Heart right ventricle (tissue), 16 donors: ENCODE results near the gene SYNE3. TPM values are rescaled to one million over a fixed set of nuclear protein-coding genes. Genes with fewer than 3 reads are reported as not detected.

ENCODE experiments used
- ATAC-seq, 8 donors: fragments of 200-7000 bp; cut with Tn5 transposase; one replicate each; pipeline ENCODE4 v1.9.1; 2020; ENCODE audit warnings: mild to moderate bottlenecking in 8 of 8, moderate library complexity in 8 of 8, moderate number of reproducible peaks in 1 of 8
- DNase-seq, 2 donors: peaks; one replicate each; pipeline ENCODE4 v3.0.0-alpha.2; 2020
- H3K27ac ChIP-seq, 10 donors: fragments of 200-600 bp; sonication (generic) in 2 of 10; one replicate each; pipeline versions ENCODE4 v1.5.0 to v1.8.0; 2020 to 2022; ENCODE audit warnings: mild to moderate bottlenecking in 3 of 10
- H3K27me3 ChIP-seq, 7 donors: fragments of 200-600 bp; one replicate each; pipeline ENCODE4 v1.8.0; 2021 to 2022; ENCODE audit warnings: mild to moderate bottlenecking in 2 of 7
- H3K36me3 ChIP-seq, 9 donors: fragments of 200-600 bp; sonication (generic) in 1 of 9; one replicate each; pipeline versions ENCODE4 v1.5.0 to v1.8.0; 2020 to 2022; ENCODE audit warnings: mild to moderate bottlenecking in 2 of 9
- H3K4me1 ChIP-seq, 9 donors: fragments of 200-600 bp; sonication (generic) in 1 of 9; one replicate each; pipeline versions ENCODE4 v1.5.0 to v1.8.0; 2020 to 2022; ENCODE audit warnings: mild to moderate bottlenecking in 4 of 9
- H3K4me3 ChIP-seq, 10 donors: fragments of 200-600 bp; sonication (generic) in 2 of 10; one replicate each; pipeline versions ENCODE4 v1.5.0 to v1.8.0; 2020 to 2022; ENCODE audit warnings: mild to moderate bottlenecking in 7 of 10, moderate library complexity in 2 of 10
- H3K9me3 ChIP-seq, 11 donors: fragments of 200-600 bp in 10 of 11; sonication (generic) in 2 of 11; one replicate each; pipeline versions ENCODE4 v1.5.0 to v1.8.0; 2013 to 2022; ENCODE audit warnings: mild to moderate bottlenecking in 2 of 11, control low read depth in 1 of 11, moderate library complexity in 1 of 11
- WGBS, 2 donors: extraction: QIAGEN DNeasy Blood & Tissue Kit; methylation state at CpG; one replicate each; pipeline ENCODE4 v1.1.7; 2013; ENCODE audit warnings: inconsistent platforms in 1 of 2; 5-methylcytosine and 5-hydroxymethylcytosine counted together
- intact Hi-C, 10 donors: fragments of 100-400 bp; cut with DNase I; formaldehyde crosslinking; loops; one replicate each; pipeline versions ENCODE4 v1.11.1 to v1.14.2; 2022
- polyA plus RNA-seq, 2 donors: library from polyadenylated mRNA; stranded (reverse); fragments of 200-250 nt; gene quantifications; one replicate each; pipeline ENCODE4 v1.2.3, GENCODE V29; 2013
- total RNA-seq, 10 donors: library from RNA; stranded (reverse); fragmentation: NEBNext Ultra II Directional in 3 of 10; extraction: Animal tissue kit (Norgen Biotek cat#: 25700) in 3 of 10; gene quantifications; one replicate each; pipeline versions ENCODE4 v1.2.1 to v1.2.4, GENCODE V29; 2021 to 2023
- TF ChIP-seq, protein P1 (sequence below), 9 donors: fragments of 200-600 bp; sonication (generic) in 2 of 9; IDR thresholded peaks; one replicate each; pipeline versions ENCODE4 v1.5.0 to v1.8.0; 2021 to 2022; ENCODE audit warnings: antibody characterized with exemption in 9 of 9, mild to moderate bottlenecking in 5 of 9, moderate library complexity in 1 of 9
- donor health status: Arrhythmogenic right ventricular cardiomyopathy.
- donor health status: ischemic (EF 13 %, LVEDD 7.1; RV severe dilation, severe dysfunction).
- donor health status: healthy with polysubstance abuse.
- donor health status: DM: no; HTN: yes; CAD: no.
- donor health status: DM: no; HTN: no; CAD: no.
- donor health status: ischemic (EF 25% LVEDD 6.9; RV normal size, moderate dysfunction).
- donor health status: ischemic (EF 25% LVEDD 5.7; RV mildly dilated, moderate dysfunction).
- donor health status: healthy.
- donor health status: DM: yes; HTN: yes; CAD: no.
- donor health status: Ischemic cardiomyopathy.
- donor health status: ischemic (EF 35%, LVEDD 5.7; RV mildly dilated, moderate dysfunction).
- donor health status: nonischemic (EF 11% LVEDD 7.7; RV severe dilation, severe dysfunction).
- donor health status: DM: yes; HTN: yes; CAD: no.
- donor health status: PGD.
- donor health status: ischemic (EF 29% LVEDD 5.4; RV normal size, mild dysfunction).
- donor health status: nonischemic (EF 23%, LVEDD 6.1; RV moderate dilation, normal function).

Gene SYNE3
- total and polyA plus RNA-seq, 12 donors: 1.5 to 15.4 (median 8.8) TPM

DNA sequence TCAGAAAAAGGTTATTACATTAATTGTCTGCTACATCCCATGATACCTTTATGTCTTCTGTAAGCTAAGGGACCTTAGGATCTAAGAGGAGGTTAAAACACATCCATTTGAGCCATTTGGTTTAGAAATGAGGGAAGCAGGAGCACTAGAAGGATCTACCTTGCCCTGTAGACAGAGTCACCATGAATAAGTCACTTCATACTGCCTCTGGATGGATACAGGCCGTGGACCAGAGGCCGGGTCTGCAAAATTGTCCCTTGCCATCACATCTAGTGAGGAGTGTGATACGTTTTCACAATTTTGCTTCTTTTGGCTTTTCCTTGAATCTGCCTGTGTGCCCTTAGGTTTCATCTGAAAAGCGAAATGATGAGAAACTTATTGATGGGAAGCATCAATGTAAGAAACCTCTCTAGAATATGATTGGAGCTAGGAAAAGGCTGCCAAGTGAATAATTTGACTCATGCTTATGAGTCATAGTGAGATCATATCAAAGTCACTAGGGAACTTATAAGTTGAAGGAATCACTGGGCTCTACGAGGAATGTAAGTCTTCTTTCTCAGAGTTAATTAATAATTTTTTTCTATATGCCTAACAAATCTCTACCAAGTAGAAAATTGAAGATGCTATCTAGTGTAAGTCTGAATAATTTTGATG, 29.2 kb upstream of the SYNE3 start:
- Histone ChIP-seq H3K4me3 (no peak overlapping the region), H3K36me3 (peaks cover 0 to 33% (median 2%) of the 10 kb centered on the region in 9 donors), H3K4me1 (peaks cover 0 to 57% (median 27%) of the 10 kb centered on the region in 9 donors), H3K27me3 (no peaks in the 10 kb centered on the region), H3K27ac (peak overlapping the region in 5 of 10 donors; percentile 1 to 67 (median 27)), H3K9me3 (no peaks in the 10 kb centered on the region)
- DNase-seq (no peak), ATAC-seq (peak in 2 of 8 donors; percentile 61 to 64)
- intact Hi-C loops: no loop called here
- TF ChIP-seq, protein P1, sequence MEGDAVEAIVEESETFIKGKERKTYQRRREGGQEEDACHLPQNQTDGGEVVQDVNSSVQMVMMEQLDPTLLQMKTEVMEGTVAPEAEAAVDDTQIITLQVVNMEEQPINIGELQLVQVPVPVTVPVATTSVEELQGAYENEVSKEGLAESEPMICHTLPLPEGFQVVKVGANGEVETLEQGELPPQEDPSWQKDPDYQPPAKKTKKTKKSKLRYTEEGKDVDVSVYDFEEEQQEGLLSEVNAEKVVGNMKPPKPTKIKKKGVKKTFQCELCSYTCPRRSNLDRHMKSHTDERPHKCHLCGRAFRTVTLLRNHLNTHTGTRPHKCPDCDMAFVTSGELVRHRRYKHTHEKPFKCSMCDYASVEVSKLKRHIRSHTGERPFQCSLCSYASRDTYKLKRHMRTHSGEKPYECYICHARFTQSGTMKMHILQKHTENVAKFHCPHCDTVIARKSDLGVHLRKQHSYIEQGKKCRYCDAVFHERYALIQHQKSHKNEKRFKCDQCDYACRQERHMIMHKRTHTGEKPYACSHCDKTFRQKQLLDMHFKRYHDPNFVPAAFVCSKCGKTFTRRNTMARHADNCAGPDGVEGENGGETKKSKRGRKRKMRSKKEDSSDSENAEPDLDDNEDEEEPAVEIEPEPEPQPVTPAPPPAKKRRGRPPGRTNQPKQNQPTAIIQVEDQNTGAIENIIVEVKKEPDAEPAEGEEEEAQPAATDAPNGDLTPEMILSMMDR (IDR thresholded peaks at IDR 0.05): no peak
- WGBS, 2 donors: 79 to 86% methylated on average over 5 of the region's 5 CpGs

DNA sequence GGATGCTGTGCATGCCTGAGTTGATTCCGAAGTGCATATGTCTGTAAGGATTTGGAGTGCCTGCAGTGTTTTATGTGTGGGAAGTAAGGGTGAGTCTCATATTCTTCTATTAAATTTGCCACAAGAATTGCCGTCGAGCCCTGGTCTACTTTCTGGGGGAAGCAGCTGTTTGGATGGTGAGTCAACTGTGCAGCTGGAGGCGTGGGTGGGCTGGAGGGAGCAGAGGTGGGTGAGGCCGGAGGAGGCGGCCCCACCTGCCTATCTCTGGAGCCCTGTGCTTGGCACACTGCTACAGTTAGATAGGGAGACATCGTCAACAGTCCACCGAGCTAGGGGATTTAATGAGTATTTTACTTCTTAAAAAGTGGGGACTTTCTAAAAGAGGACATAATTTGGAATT, 28.1 kb upstream of the SYNE3 start:
- H3K27ac ChIP-seq: peak overlapping the region in 6 of 10 donors; percentile 1 to 67 (median 25)
- no peaks in the 10 kb centered on the region for H3K27me3 ChIP-seq
- intact Hi-C loops: no loop called here
- H3K4me3 ChIP-seq: no peak overlapping the region
- peaks cover 0 to 63% (median 31%) of the 10 kb centered on the region in 9 donors for H3K4me1 ChIP-seq
- WGBS, 2 donors: 63 to 75% methylated on average over 8 of the region's 8 CpGs
- ATAC-seq: peak in 6 of 8 donors; percentile 25 to 73 (median 68)
- TF ChIP-seq, protein P1 (IDR thresholded peaks at IDR 0.05): no peak
- DNase-seq: no peak
- H3K9me3 ChIP-seq: no peaks in the 10 kb centered on the region
- peaks cover 0 to 33% (median 2%) of the 10 kb centered on the region in 9 donors for H3K36me3 ChIP-seq

DNA sequence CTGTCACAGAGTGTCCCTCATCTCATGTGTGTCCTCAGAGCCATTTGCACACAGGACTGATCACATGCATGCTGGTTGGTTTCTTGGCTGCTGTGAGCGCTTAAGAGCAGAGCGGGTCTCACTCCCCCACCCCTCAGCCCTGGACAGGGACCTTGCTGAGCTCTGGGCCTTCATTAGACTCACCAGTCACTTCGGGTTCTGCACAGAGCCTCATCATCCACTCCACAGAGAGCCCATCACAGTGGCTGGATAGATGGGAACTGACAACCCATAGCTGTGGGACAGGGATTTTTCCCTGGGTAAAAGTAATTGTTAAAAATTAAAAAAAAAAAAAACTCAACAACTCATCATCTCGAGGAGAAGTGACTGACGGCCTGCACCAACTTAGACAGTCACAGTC, 26.6 kb upstream of the SYNE3 start:
- peaks cover 0 to 70% (median 39%) of the 10 kb centered on the region in 9 donors for H3K4me1 ChIP-seq
- no peak overlapping the region for H3K27ac ChIP-seq
- intact Hi-C loops: no loop called here
- DNase-seq: no peak
- no peak overlapping the region for H3K4me3 ChIP-seq
- H3K9me3 ChIP-seq: no peaks in the 10 kb centered on the region
- TF ChIP-seq, protein P1 (IDR thresholded peaks at IDR 0.05): no peak
- peaks cover 0 to 33% (median 2%) of the 10 kb centered on the region in 9 donors for H3K36me3 ChIP-seq
- ATAC-seq: peak in 1 of 8 donors; percentile 31
- no peaks in the 10 kb centered on the region for H3K27me3 ChIP-seq
- 95% methylated on average over 5 of the region's 5 CpGs for WGBS, 2 donors

DNA sequence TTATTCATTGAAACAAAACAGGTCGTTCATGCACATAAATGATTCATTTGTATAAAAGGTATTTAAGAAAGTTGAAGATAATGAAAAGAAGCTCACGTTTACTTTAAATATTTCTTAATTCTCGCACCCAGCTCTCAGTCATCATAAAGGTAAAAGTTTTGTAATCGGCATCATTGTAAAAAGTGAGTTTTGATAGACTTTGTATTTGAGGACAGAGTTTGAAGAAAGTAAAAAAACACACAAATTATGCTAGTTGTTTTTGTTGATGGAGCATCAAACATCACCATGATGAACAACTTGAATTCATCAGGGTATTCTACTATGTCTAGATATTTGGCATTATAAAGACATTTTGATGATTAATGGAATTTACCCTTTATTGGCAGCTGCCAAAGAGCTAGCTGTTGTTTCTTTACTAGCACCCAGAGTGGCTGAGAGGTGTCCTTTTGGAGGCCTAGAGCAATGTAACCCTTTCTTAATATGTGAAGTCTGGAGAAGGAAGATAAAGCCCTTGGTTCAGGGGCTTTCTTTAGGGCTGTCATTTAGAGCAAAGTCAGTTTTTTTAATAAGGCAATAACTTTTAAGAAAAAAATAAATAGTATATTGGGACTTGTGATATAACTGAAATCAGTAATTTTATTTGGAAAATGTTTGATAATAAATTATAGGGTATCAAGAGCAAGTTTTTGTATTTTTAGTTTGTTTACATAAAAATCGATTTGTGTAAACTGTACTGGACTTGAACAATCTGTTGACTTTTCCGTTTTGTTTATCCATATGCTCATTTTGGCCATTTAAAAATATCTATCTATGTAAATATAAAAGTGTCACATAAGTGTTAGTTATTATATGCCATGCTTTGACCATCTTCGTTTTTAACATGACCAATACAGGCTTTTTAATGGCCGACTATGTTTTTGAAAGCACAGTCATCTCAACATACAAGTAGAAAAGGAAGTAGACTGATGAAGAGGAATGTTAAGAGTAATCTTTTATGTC, 25.8 kb upstream of the SYNE3 start:
- intact Hi-C loops: no loop called here
- WGBS, 2 donors: 93 to 94% methylated on average over 8 of the region's 8 CpGs
- peaks cover 2 to 70% (median 39%) of the 10 kb centered on the region in 9 donors for H3K4me1 ChIP-seq
- TF ChIP-seq, protein P1 (IDR thresholded peaks at IDR 0.05): no peak
- H3K4me3 ChIP-seq: no peak overlapping the region
- H3K27ac ChIP-seq: no peak overlapping the region
- no peaks in the 10 kb centered on the region for H3K27me3 ChIP-seq
- DNase-seq: no peak
- H3K9me3 ChIP-seq: no peaks in the 10 kb centered on the region
- peaks cover 0 to 31% (median 2%) of the 10 kb centered on the region in 9 donors for H3K36me3 ChIP-seq
- ATAC-seq: no peak
